OCI-LY3 (cell line): ENCODE measurements around the gene IFFO2.

Experiments used
- EZH2phosphoT487 ChIP-seq: fragments of 200-600 bp; shearing (Covaris generic); IDR thresholded peaks from 2 replicates; pipeline ENCODE4 v1.6.1; 2018; ENCODE audit warnings: antibody characterized with exemption, mixed run types, low read depth
- TF ChIP-seq, protein P1 (sequence below): fragments of 200-600, 300-600 bp; sonication (generic); IDR thresholded peaks from 2 replicates; pipeline ENCODE4 v1.5.1; 2014; ENCODE audit warnings: antibody characterized with exemption, low read length, low read depth

DNA sequence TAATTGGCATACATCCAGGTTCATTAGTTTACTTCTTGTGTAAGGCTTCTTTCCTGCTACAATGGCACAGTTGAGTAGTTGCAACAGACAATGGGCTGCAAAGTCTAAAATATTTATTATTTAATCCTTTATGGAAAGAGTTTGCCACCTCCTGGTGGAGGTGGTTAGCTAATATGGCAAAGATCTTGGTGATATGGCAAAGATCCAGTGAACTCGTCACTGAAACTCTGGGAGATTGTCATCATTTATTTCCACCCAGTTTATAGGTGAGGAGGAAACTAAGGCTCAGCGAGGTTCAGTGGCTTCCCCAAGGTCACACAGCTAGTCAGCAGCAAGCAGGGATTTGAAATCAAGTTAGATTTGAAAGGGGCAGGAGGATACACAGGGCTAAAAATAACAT lies 16.1 kb upstream of the IFFO2 start:
- TF ChIP-seq, protein P1, sequence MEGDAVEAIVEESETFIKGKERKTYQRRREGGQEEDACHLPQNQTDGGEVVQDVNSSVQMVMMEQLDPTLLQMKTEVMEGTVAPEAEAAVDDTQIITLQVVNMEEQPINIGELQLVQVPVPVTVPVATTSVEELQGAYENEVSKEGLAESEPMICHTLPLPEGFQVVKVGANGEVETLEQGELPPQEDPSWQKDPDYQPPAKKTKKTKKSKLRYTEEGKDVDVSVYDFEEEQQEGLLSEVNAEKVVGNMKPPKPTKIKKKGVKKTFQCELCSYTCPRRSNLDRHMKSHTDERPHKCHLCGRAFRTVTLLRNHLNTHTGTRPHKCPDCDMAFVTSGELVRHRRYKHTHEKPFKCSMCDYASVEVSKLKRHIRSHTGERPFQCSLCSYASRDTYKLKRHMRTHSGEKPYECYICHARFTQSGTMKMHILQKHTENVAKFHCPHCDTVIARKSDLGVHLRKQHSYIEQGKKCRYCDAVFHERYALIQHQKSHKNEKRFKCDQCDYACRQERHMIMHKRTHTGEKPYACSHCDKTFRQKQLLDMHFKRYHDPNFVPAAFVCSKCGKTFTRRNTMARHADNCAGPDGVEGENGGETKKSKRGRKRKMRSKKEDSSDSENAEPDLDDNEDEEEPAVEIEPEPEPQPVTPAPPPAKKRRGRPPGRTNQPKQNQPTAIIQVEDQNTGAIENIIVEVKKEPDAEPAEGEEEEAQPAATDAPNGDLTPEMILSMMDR: no peak
- TF ChIP-seq EZH2phosphoT487: no peak
